Esophagus muscularis mucosa (tissue), 4 donors: ENCODE results near the gene OTUD4.

Experiments used
- EP300 ChIP-seq: sonication (generic); formaldehyde crosslinking; IDR thresholded peaks from one replicate; pipeline ENCODE4 v1.6.1; 2017; ENCODE audit warnings: antibody characterized with exemption
- POLR2AphosphoS5 ChIP-seq, 2 donors: sonication (generic); formaldehyde crosslinking; IDR thresholded peaks; one replicate each; pipeline ENCODE4 v1.6.1; 2017; ENCODE audit warnings: antibody characterized with exemption in 2 of 2
- TF ChIP-seq, protein P1 (sequence below), 3 experiments: fragments of 200-600 bp in 2 of 3; fragments of 450-650 bp in 1 of 3; sonication (generic) in 2 of 3; IDR thresholded peaks; one replicate each; pipeline ENCODE4 v1.5.1; 2017 to 2019; ENCODE audit warnings: antibody characterized with exemption in 3 of 3, mild to moderate bottlenecking in 2 of 3, moderate library complexity in 1 of 3

DNA sequence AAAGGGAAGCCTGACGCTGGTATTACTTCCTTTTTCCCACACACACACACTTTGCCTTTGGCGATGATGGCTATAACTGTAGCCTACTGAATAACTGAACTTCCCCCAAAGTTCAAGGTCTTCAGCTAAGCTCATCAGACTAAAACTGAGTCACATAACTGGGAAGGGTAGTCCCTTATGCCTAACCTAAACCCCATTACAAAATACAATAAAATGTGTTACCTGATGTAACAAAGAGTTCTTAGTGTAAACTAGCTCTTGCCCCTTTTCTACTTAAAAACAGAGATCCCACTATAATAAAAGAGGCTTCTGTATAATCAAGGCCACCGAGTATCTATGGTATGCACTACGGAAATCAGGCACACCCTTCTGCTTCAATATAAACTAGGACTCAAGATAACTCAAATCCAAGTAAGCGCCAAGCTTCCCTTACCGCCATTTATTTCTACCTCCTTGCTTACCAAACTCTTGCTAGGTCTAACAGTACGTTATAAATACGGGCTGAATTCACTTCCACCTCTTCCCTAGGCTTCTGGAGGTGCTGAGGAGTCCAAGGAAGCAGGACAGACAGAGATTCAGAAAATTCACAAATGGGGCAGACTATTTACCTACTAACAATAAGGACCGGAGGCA is 2.4 kb downstream of the OTUD4 start:
- TF ChIP-seq, protein P1, sequence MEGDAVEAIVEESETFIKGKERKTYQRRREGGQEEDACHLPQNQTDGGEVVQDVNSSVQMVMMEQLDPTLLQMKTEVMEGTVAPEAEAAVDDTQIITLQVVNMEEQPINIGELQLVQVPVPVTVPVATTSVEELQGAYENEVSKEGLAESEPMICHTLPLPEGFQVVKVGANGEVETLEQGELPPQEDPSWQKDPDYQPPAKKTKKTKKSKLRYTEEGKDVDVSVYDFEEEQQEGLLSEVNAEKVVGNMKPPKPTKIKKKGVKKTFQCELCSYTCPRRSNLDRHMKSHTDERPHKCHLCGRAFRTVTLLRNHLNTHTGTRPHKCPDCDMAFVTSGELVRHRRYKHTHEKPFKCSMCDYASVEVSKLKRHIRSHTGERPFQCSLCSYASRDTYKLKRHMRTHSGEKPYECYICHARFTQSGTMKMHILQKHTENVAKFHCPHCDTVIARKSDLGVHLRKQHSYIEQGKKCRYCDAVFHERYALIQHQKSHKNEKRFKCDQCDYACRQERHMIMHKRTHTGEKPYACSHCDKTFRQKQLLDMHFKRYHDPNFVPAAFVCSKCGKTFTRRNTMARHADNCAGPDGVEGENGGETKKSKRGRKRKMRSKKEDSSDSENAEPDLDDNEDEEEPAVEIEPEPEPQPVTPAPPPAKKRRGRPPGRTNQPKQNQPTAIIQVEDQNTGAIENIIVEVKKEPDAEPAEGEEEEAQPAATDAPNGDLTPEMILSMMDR (IDR thresholded peaks at IDR 0.05), result no peak
- TF ChIP-seq EP300 (no peak), POLR2AphosphoS5 (IDR thresholded peaks at IDR 0.05) (no peak)
